PC-3 (cell line): ENCODE data around the gene SGK2. TPM values are rescaled to one million over a fixed set of nuclear protein-coding genes. Genes with fewer than 3 reads are reported as not detected.

Experiments
- ATAC-seq: fragments of 200-7000 bp; cut with Tn5 transposase; 2 replicates; pipeline ENCODE4 v1.9.1; 2020; ENCODE audit warnings: mild to moderate bottlenecking, moderate library complexity
- BruUV-seq: library from RNA; stranded (reverse); fragments of 400-500 nt; replicated peaks from 2 replicates; lab custom pipeline; 2021; lab: Mats Ljungman, UMichigan
- CTCF ChIA-PET: fragments of 300-600 bp; sonication (Branson Sonifier 250); formaldehyde crosslinking; loops from one replicate; lab custom pipeline; 2022; ENCODE audit warnings: antibody characterized with exemption; lab: Charles Lee
- POLR2A ChIA-PET: fragments of 300-600 bp; sonication (Branson Sonifier 250); formaldehyde crosslinking; loops from one replicate; lab custom pipeline; 2022; ENCODE audit warnings: antibody characterized with exemption; ENCODE audit not compliant: unreplicated experiment; lab: Charles Lee
- DNase-seq: peaks from one replicate; pipeline ENCODE4 v3.0.0-alpha.2; 2015
- H2AFZ ChIP-seq: fragments of 300-600 bp; sonication (generic); 2 replicates; pipeline ENCODE4 v1.6.0; 2016; ENCODE audit warnings: antibody characterized with exemption, low read length
- H3F3A ChIP-seq: fragments of 300-600 bp; sonication (generic); one replicate; pipeline ENCODE4 v1.6.0; 2017; ENCODE audit warnings: antibody characterized with exemption, low read length, control low read depth, mild to moderate bottlenecking; ENCODE audit not compliant: unreplicated experiment
- H3K27ac ChIP-seq: fragments of 300-600 bp; sonication (generic); 2 replicates; pipeline ENCODE4 v1.5.1; 2016; ENCODE audit warnings: mild to moderate bottlenecking, low read length
- H3K27me3 ChIP-seq: fragments of 300-600 bp; sonication (generic); 2 replicates; pipeline ENCODE4 v1.6.1; 2016; ENCODE audit warnings: low read length, mixed read lengths
- H3K36me3 ChIP-seq: fragments of 300-600 bp; sonication (generic); 2 replicates; pipeline ENCODE4 v1.6.1; 2016; ENCODE audit warnings: low read depth, mixed run types, low read length, mixed read lengths
- H3K4me1 ChIP-seq: fragments of 300-600 bp; sonication (generic); 2 replicates; pipeline ENCODE4 v1.5.1; 2016; ENCODE audit warnings: low read length; ENCODE audit not compliant: insufficient read depth
- H3K4me2 ChIP-seq: fragments of 300-600 bp; sonication (generic); 2 replicates; pipeline ENCODE4 v1.6.0; 2016; ENCODE audit warnings: low read length
- H3K4me3 ChIP-seq: fragments of 300-600 bp; sonication (generic); 2 replicates; pipeline ENCODE4 v1.5.1; 2016; ENCODE audit warnings: mild to moderate bottlenecking, low read length, mixed read lengths
- H3K79me2 ChIP-seq: fragments of 300-600 bp; sonication (generic); 2 replicates; pipeline ENCODE4 v1.6.1; 2017; ENCODE audit warnings: low read length, mixed read lengths
- H3K9ac ChIP-seq: fragments of 300-600 bp; sonication (generic); 2 replicates; pipeline ENCODE4 v1.6.0; 2016; ENCODE audit warnings: mild to moderate bottlenecking, low read length
- H3K9me2 ChIP-seq: fragments of 300-600 bp; sonication (generic); replicated peaks from 2 replicates; pipeline ENCODE4 v1.6.1; 2016; ENCODE audit warnings: mixed run types, low read length, mixed read lengths
- H3K9me3 ChIP-seq: fragments of 300-600 bp; sonication (generic); 2 replicates; pipeline ENCODE4 v1.6.1; 2016; ENCODE audit warnings: low read length, mixed read lengths
- H4K20me1 ChIP-seq: fragments of 300-600 bp; sonication (generic); 2 replicates; pipeline ENCODE4 v1.6.1; 2016; ENCODE audit warnings: low read length, mixed read lengths
- EZH2 ChIP-seq: fragments of 300-600 bp; sonication (generic); IDR thresholded peaks from one replicate; pipeline ENCODE4 v1.6.1; 2017; ENCODE audit warnings: antibody characterized with exemption, mild to moderate bottlenecking, low read length; ENCODE audit not compliant: unreplicated experiment
- EZH2phosphoT487 ChIP-seq: fragments of 300-600 bp; sonication (generic); IDR thresholded peaks from 2 replicates; pipeline ENCODE4 v1.6.1; 2018; ENCODE audit warnings: mild to moderate bottlenecking, antibody characterized with exemption, low read length, borderline replicate concordance
- intact Hi-C: fragments of 100-400 bp; cut with micrococcal nuclease; formaldehyde crosslinking; loops from 2 replicates; pipeline ENCODE4 v1.9.0; 2023
- total RNA-seq: library from RNA; depleted of rRNA; stranded (reverse); fragments of >200 nt; gene quantifications from 2 replicates; pipeline ENCODE4 v1.2.3, GENCODE V29; 2014
- TF ChIP-seq, protein P1 (sequence below): fragments of 300-600 bp; sonication (generic); conservative IDR thresholded peaks from 2 replicates; pipeline ENCODE4 v1.5.1; 2017; ENCODE audit warnings: antibody characterized with exemption, low read depth, mild to moderate bottlenecking, low read length

Gene SGK2
- total RNA-seq, 1 experiment from 2014 or later: 6.6 TPM

DNA sequence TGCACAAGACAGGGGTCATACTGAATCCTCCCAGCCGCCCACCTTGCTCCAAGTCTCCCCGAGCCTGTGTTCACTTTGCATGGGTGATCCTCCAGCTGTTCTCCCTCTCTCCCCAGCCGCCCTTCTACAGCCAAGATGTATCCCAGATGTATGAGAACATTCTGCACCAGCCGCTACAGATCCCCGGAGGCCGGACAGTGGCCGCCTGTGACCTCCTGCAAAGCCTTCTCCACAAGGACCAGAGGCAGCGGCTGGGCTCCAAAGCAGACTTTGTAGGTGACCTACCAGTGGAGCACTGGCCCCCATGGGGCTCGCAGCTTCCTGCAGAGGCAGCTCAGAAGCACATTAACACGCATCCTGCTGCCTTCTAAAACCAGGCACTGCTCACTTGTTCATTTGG, 17.3 kb downstream of the SGK2 start:
- no peaks in the 10 kb centered on the region for H3F3A ChIP-seq
- DNase-seq (no peak), ATAC-seq (no peak)
- H3K4me1 ChIP-seq: no peaks in the 10 kb centered on the region
- H3K27ac ChIP-seq: no peak overlapping the region
- no peaks in the 10 kb centered on the region for H3K27me3 ChIP-seq
- ChIA-PET POLR2A (no interaction called here), CTCF (no interaction called here)
- no peak overlapping the region for H3K4me3 ChIP-seq
- no peak overlapping the region for H3K9ac ChIP-seq
- H2AFZ ChIP-seq: no peak overlapping the region
- H3K79me2 ChIP-seq: no peaks in the 10 kb centered on the region
- no peaks in the 10 kb centered on the region for H3K36me3 ChIP-seq
- no peaks in the 10 kb centered on the region for H3K9me3 ChIP-seq
- BruUV-seq: no TSS peak
- intact Hi-C loops: no loop called here
- TF ChIP-seq, protein P1, sequence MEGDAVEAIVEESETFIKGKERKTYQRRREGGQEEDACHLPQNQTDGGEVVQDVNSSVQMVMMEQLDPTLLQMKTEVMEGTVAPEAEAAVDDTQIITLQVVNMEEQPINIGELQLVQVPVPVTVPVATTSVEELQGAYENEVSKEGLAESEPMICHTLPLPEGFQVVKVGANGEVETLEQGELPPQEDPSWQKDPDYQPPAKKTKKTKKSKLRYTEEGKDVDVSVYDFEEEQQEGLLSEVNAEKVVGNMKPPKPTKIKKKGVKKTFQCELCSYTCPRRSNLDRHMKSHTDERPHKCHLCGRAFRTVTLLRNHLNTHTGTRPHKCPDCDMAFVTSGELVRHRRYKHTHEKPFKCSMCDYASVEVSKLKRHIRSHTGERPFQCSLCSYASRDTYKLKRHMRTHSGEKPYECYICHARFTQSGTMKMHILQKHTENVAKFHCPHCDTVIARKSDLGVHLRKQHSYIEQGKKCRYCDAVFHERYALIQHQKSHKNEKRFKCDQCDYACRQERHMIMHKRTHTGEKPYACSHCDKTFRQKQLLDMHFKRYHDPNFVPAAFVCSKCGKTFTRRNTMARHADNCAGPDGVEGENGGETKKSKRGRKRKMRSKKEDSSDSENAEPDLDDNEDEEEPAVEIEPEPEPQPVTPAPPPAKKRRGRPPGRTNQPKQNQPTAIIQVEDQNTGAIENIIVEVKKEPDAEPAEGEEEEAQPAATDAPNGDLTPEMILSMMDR: no peak
- TF ChIP-seq EZH2 (no peak), EZH2phosphoT487 (no peak)
- no peak overlapping the region for H3K4me2 ChIP-seq
- no peaks in the 10 kb centered on the region for H4K20me1 ChIP-seq
- no peaks in the 10 kb centered on the region for H3K9me2 ChIP-seq

DNA sequence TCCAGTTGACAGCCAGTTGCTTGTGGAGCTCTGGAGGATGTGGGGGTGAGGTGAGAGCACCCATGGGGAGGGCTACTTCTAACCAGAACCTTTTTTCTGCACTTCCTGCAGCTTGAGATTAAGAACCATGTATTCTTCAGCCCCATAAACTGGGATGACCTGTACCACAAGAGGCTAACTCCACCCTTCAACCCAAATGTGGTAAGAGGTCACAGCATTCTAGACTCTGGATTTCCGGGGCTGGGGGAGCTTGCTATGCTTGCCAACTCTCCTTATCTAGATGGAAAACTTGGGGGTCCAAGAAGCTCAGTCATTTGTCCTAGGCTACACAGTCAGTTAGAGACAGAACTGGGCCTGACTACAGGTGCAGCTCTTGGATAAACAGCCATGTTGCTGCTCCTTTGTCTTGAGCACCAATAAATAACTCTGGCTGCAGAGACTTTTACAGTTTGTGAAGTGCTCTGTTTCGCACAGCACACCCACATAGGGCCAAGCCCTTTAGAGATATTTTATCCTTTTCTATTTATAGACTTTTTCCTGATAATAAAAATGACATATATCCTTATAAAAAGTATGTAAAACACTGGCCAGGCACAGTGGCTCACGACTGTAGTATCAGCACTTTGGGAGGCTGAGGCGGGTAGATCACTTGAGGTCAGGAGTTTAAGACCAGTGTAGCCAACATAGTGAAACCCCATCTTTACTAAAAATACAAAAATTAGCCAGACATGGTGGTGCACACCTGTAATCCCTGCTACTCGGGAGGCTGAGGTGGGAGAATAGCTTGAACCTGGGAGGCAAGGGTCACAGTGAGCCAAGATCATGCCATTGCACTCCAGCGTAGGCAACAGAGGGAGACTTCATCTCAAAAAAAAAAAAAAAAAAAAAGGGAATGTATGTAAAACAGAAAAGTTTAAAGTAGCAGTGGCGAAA, 21.3 kb downstream of the SGK2 start:
- no peak overlapping the region for H3K4me3 ChIP-seq

More for the DNA sequence above, 21.3 kb downstream of the SGK2 start:
- Histone ChIP-seq H3K9me2 (no peaks in the 10 kb centered on the region), H3K27me3 (no peaks in the 10 kb centered on the region), H3K27ac (no peak overlapping the region), H3K79me2 (no peaks in the 10 kb centered on the region), H3K4me2 (no peak overlapping the region), H4K20me1 (no peaks in the 10 kb centered on the region), H3K9ac (no peak overlapping the region), H3F3A (no peaks in the 10 kb centered on the region), H3K36me3 (no peaks in the 10 kb centered on the region), H2AFZ (no peak overlapping the region), H3K9me3 (no peaks in the 10 kb centered on the region), H3K4me1 (no peaks in the 10 kb centered on the region)
- ATAC-seq (peak; percentile 50; the same call in 1 of the 2 replicates), DNase-seq (peak; percentile 6)
- TF ChIP-seq, protein P1: no peak
- TF ChIP-seq EZH2: no peak
- no peak for TF ChIP-seq EZH2phosphoT487
- no TSS peak for BruUV-seq
- ChIA-PET CTCF (no interaction called here), POLR2A (no interaction called here)
- intact Hi-C loops: no loop called here
